Osteoblast (primary cell): ENCODE data around the gene GNAQ. TPM values are rescaled to one million over a fixed set of nuclear protein-coding genes. Genes with fewer than 3 reads are reported as not detected.
A peak's percentile ranks its signal among the peaks of the same experiment; 100 is the strongest.
"Not testable (repeated sequence)": the region's sequence is repeated elsewhere in the genome, so short reads cannot be mapped to it uniquely, and the experiment has no call there.

Source experiments
- DNase-seq: peaks from one replicate; pipeline ENCODE4 v3.0.0; 2011; ENCODE audit warnings: low spot score, mixed read lengths; ENCODE audit not compliant: insufficient read length; ENCODE audit errors: missing footprints
- H2AFZ ChIP-seq: 2 replicates; pipeline ENCODE4 v1.6.0; 2011; ENCODE audit warnings: mild to moderate bottlenecking, low read length
- H3K27ac ChIP-seq: 2 replicates; pipeline ENCODE4 v1.5.1; 2011; ENCODE audit warnings: mild to moderate bottlenecking, low read depth, low read length, moderate library complexity
- H3K27me3 ChIP-seq: 2 replicates; pipeline ENCODE4 v1.6.0; 2012; ENCODE audit warnings: mild to moderate bottlenecking, control low read depth, inconsistent platforms, low read length, moderate library complexity; ENCODE audit not compliant: insufficient read depth
- H3K36me3 ChIP-seq: 2 replicates; pipeline ENCODE4 v1.5.1; 2011; ENCODE audit warnings: mild to moderate bottlenecking, low read length, control low read depth, moderate library complexity; ENCODE audit not compliant: insufficient read depth
- H3K4me1 ChIP-seq: 2 replicates; pipeline ENCODE4 v1.5.1; 2011; ENCODE audit warnings: mild to moderate bottlenecking, low read length, control low read depth, moderate library complexity; ENCODE audit not compliant: insufficient read depth
- H3K4me2 ChIP-seq: 2 replicates; pipeline ENCODE4 v1.6.0; 2011; ENCODE audit warnings: mild to moderate bottlenecking, low read length; ENCODE audit not compliant: insufficient read depth
- H3K4me3 ChIP-seq: fragments of 200-600 bp; sonication (generic); 3 replicates; pipeline ENCODE4 v1.5.1; 2012; ENCODE audit warnings: mild to moderate bottlenecking, low read length, inconsistent platforms; ENCODE audit not compliant: insufficient read depth
- H3K79me2 ChIP-seq: 2 replicates; pipeline ENCODE4 v1.6.0; 2012; ENCODE audit warnings: mild to moderate bottlenecking, low read length, control low read depth, inconsistent platforms; ENCODE audit not compliant: insufficient read depth
- H3K9me3 ChIP-seq: 2 replicates; pipeline ENCODE4 v1.5.1; 2011; ENCODE audit warnings: low read depth, low read length, control low read depth
- H4K20me1 ChIP-seq: 2 replicates; pipeline ENCODE4 v1.6.0; 2012; ENCODE audit warnings: mild to moderate bottlenecking, low read length, control low read depth; ENCODE audit not compliant: insufficient read depth
- total RNA-seq: library from RNA; depleted of rRNA; stranded (reverse); fragments of >200 nt; gene quantifications from 2 replicates; pipeline ENCODE4 v1.2.3, GENCODE V29; 2012
- TF ChIP-seq, protein P1 (sequence below): IDR thresholded peaks from 2 replicates; pipeline ENCODE4 v1.5.1; 2011; ENCODE audit warnings: mild to moderate bottlenecking, low read depth, low read length, moderate library complexity; ENCODE audit errors: extremely low read depth

GNAQ gene
- total RNA-seq, 1 donor: 64.8 TPM

DNA sequence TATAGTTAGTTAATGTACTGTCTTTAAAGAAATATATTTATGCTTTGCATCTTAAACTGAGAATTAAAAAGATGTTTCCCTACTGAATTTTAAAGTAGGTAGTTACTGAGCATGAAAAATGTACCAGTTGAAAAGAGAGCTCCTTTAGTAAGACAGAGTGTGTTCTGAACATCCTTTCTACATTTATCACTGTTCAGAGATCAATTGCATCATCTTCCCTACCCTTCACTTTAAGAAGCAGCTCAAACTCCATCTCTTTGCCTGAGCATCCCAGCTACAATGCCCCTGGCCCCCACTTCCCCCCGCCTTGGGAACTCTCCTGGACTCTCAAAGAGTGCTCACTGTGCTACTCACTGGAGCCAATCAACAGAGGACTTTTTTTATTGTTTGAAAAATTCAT is 164.7 kb downstream of the GNAQ start:
- Histone ChIP-seq H4K20me1 (peaks cover 11% of the 10 kb centered on the region), H3K36me3 (no peaks in the 10 kb centered on the region), H2AFZ (no peak overlapping the region), H3K79me2 (peaks cover 18% of the 10 kb centered on the region), H3K27me3 (no peaks in the 10 kb centered on the region), H3K27ac (no peak overlapping the region), H3K9me3 (no peaks in the 10 kb centered on the region), H3K4me2 (no peak overlapping the region), H3K4me1 (no peaks in the 10 kb centered on the region), H3K4me3 (no peak overlapping the region)
- TF ChIP-seq, protein P1, sequence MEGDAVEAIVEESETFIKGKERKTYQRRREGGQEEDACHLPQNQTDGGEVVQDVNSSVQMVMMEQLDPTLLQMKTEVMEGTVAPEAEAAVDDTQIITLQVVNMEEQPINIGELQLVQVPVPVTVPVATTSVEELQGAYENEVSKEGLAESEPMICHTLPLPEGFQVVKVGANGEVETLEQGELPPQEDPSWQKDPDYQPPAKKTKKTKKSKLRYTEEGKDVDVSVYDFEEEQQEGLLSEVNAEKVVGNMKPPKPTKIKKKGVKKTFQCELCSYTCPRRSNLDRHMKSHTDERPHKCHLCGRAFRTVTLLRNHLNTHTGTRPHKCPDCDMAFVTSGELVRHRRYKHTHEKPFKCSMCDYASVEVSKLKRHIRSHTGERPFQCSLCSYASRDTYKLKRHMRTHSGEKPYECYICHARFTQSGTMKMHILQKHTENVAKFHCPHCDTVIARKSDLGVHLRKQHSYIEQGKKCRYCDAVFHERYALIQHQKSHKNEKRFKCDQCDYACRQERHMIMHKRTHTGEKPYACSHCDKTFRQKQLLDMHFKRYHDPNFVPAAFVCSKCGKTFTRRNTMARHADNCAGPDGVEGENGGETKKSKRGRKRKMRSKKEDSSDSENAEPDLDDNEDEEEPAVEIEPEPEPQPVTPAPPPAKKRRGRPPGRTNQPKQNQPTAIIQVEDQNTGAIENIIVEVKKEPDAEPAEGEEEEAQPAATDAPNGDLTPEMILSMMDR: no peak
- DNase-seq: no peak

DNA sequence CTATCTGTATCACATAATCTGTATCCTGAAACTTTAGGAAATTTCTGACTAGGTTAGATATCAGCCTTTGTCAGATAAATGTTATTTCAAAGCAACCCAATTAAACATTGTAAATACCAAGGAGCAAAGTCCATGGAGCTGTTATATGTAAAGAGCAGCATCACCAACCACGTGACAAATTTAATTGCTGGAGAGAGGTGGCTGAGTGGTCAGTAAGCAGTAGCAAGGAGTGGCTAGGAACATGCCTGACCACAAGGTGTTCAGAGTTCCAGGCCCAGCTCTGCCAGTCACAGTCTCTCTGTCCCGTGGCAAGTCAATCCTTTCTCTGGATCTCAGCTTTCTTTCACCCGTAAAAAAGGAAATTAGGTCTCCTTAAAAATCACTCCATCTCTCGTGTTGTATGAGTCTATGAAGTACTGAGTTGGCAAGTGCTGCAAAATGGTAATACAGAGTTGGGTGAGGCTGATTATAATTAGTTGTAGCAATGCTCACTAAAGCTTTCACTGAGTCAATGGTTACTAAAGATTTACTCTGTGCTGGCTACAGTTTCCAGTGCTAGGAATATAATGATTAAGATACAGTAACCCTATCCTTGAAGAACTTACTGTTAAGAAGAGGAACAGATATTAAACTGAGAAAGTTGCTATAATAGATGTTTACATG is 166.1 kb downstream of the GNAQ start:
- Histone ChIP-seq H4K20me1 (peaks cover 6% of the 10 kb centered on the region), H3K27ac (no peak overlapping the region), H3K79me2 (peaks cover 12% of the 10 kb centered on the region), H2AFZ (no peak overlapping the region), H3K27me3 (no peaks in the 10 kb centered on the region), H3K4me2 (no peak overlapping the region), H3K9me3 (no peaks in the 10 kb centered on the region), H3K4me3 (no peak overlapping the region), H3K4me1 (no peaks in the 10 kb centered on the region), H3K36me3 (no peaks in the 10 kb centered on the region)
- no peak for DNase-seq
- TF ChIP-seq, protein P1: no peak

DNA sequence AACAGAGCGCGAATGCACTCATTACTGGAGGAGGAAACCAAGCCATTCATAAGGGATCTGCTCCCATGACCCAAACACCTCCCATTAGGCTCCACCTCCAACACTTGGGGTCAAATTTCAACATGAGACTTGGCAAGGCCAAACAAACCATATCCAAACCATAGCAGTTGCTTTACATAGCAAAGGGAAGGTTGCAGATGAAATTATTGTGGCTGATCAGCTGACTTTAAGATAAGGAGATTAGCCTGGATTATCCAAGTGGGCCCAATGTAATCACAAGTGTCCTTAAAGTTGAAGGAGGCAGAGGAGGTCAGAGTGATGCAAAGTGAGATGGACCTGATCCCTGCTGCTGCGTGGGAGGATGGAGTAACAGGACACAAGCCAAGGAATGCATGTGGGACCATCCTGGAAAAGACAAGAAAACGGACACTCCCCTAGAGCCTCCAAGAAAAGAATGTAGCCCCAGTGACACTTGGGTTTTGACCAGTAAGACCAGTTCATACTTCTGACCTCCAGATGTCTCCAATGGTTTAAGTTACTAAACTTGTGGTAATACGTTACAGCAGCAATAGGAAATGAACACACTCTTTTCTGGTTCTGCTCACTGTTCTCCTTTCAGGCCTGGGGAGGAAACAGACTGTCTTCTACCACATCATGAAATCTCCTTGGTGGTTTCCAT is 167.3 kb downstream of the GNAQ start:
- TF ChIP-seq, protein P1: peak; percentile 21
- no peak overlapping the region for H3K27ac ChIP-seq
- no peaks in the 10 kb centered on the region for H3K36me3 ChIP-seq
- DNase-seq: no peak
- peaks cover 12% of the 10 kb centered on the region for H4K20me1 ChIP-seq
- H3K9me3 ChIP-seq: no peaks in the 10 kb centered on the region
- peaks cover 15% of the 10 kb centered on the region for H3K79me2 ChIP-seq
- H3K4me1 ChIP-seq: no peaks in the 10 kb centered on the region
- H3K4me3 ChIP-seq: no peak overlapping the region
- no peak overlapping the region for H3K4me2 ChIP-seq
- no peak overlapping the region for H2AFZ ChIP-seq
- no peaks in the 10 kb centered on the region for H3K27me3 ChIP-seq

DNA sequence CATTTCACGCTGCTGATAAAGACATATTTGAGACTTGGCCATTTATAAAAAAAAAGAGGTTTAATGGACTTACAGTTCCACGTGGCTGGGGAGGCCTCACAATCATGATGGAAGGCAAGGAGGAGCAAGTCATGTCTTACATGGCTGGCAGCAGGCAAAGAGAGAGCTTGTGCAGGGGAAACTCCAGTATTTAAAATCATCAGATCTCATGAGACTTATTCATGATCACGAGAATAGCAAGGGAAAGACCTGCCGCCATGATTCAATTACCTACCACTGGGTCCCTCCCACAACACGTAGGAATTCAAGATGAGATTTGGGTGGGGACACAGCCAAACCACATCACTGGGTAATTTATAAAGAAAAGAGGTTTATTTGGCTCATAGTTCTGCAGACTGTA is 168.0 kb downstream of the GNAQ start:
- not testable (repeated sequence) for H3K27me3 ChIP-seq, H3K27ac ChIP-seq, H3K4me1 ChIP-seq, H3K4me3 ChIP-seq, H3K4me2 ChIP-seq, DNase-seq, H2AFZ ChIP-seq, H3K36me3 ChIP-seq, H3K9me3 ChIP-seq
- Histone ChIP-seq H4K20me1 (peaks cover 12% of the 10 kb centered on the region), H3K79me2 (peaks cover 19% of the 10 kb centered on the region)

DNA sequence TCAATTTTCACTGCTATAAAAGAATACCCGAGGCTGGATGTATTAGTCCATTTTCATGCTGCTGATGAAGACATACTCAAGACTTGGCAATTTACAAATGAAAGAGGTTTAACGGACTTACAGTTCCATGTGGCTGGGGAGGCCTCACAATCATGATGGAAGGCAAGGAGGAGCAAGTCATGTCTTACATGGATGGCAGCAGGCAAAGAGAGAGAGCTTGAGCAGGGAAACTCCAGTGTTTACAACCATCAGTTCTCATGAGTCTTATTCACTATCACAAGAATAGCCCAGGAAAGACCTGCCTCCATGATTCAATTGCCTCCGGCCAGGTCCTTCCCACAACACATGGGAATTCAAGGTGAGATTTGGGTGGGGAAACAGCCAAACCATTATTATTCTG is 170.7 kb downstream of the GNAQ start:
- H3K36me3 ChIP-seq, H2AFZ ChIP-seq, H3K9me3 ChIP-seq, H3K27ac ChIP-seq, H3K27me3 ChIP-seq, H3K4me2 ChIP-seq, H3K4me3 ChIP-seq, DNase-seq, H3K4me1 ChIP-seq: not testable (repeated sequence)
- peaks cover 24% of the 10 kb centered on the region for H4K20me1 ChIP-seq
- peaks cover 29% of the 10 kb centered on the region for H3K79me2 ChIP-seq
